Measurements from ENCODE around the gene IL17RB.

- TF ChIP-seq JUN (IDR thresholded peaks at IDR 0.05; ENCODE audit: low read depth, low read length) (no peak), NRF1 (IDR thresholded peaks at IDR 0.05; ENCODE audit: low read depth, low read length) (no peak), CTCF (IDR thresholded peaks at IDR 0.05; ENCODE audit: control extremely low read depth in 1 of 3, insufficient read depth in 1 of 3, low read depth in 1 of 3, low read length in 3 of 3) (no peak)
These were observed 47.0 kb upstream of the IL17RB start for GRCh38 chr3:53799338-53799865.
